GM19023 (cell line): ENCODE data around the gene GYS2.
"Not testable (repeated sequence)": the region's sequence is repeated elsewhere in the genome, so short reads cannot be mapped to it uniquely, and the experiment has no call there.

Experiments
- ATAC-seq: cut with Tn5 transposase; IDR thresholded peaks from one replicate; pipeline ENCODE4 v1.9.1; 2021; ENCODE audit warnings: mild to moderate bottlenecking, moderate library complexity; ENCODE audit not compliant: unreplicated experiment

The GYS2 gene

DNA sequence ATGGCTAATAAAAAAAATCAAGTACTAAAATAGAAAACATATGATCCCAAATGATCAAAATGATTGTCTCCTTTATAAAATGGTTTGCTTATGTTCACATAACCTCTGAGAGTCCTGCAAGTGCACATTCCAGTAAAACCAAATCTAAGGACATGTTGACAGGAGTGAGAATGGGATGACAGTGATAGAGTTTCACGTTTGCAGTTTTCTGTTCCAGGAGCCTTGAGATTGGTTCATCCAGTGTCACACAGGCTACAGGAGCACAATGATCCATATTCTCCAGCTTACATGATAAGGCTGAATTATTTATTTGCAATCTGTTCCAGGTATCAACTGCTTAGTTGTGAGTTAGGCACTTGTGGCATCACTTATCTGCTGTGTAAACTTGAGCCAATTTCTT is 1.5 kb upstream of the GYS2 start:
- no peak for ATAC-seq

DNA sequence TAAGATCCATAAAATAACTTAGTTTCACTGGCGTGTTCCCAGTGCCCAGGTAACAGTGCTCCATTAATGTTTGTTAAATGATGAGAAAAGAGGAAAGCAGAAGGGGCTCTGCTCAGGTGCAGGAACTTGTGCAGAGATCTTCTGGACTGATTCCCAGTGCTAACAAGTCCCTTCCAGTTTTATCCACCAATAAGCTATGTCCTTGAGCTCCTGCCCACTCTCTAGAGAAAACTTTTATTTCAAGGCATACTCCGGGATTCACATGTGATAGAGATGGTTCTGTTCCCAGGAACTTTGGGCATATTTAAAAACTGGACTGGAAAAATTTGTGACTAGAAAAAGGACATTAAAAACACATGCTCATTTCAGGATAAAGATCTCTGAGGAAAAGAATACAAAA is 1.9 kb downstream of the GYS2 start:
- no peak for ATAC-seq

DNA sequence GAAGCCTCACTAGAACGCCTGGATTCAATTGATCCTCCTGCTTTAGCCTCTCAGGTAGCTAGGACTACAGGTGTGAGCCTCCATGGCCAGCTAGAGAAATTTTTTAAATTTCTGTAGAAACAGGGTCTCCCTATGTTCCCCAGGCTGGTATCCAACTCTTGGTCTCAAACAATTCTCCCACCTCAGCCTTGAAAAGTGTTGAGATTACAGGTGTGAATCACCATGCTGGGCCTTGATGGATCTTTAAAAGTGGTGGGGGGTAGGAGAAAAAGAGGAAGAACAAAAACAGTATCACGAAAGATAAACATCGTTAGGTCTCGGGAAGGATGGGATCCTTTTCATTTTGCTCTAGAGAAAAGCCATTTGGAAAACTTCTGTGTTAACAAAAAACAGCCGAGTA is 4.5 kb downstream of the GYS2 start:
- ATAC-seq, result no peak

DNA sequence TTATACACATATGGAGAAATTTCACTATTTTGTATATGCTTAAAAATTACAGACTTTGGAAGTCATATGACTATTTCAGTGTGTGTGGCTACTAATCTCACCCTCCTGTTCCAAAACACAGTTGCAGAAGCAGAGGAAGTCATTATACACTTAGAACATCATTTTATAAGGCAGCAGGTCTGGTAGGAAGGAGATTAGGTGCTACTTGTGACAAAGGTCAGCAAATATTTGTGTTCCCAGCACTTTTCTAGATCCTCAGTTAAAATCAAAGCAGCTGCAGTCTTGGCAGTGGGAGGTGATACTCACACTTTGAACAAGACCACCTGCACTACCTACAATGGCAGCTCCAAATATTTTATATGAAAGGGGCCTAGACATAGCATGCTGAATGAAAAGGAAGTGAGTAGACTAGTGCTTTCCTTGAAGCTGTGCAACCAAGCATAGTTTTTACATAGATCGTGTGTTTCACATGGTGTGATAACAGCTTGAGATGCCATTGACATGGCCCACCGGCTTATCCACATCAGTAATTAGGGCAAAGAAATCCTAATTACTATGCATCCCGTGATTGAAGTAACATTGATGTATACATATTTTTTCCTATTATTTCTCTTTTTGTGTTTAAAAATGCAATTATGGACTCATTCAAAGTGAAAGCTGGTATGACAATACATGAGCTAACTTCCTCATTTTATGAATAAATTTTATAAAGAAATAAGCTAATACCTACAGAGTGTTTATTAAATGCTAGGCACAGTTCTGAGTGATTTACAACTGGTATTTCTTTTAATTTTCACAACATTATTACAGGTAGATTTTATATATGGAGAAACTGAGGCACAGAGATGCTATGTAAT is 5.3 kb downstream of the GYS2 start:
- ATAC-seq, result no peak

DNA sequence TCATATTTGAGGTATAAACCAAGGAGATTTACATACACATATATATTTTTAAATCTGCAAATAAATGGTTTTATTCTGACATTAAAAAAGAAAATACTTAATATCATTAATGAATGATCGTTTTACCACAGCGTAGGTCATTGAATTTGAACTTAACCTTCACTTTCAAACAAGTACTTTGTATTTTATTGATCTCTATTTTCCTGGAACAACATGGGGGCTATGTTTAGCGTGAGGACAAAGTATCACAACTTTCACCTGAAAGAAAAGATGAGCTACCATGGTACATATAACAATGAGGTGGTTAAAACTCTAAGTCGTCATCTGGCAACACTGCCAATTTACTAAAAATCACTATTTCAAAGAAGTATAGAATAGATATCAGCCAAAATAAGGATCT is 6.0 kb downstream of the GYS2 start:
- ATAC-seq, result no peak

DNA sequence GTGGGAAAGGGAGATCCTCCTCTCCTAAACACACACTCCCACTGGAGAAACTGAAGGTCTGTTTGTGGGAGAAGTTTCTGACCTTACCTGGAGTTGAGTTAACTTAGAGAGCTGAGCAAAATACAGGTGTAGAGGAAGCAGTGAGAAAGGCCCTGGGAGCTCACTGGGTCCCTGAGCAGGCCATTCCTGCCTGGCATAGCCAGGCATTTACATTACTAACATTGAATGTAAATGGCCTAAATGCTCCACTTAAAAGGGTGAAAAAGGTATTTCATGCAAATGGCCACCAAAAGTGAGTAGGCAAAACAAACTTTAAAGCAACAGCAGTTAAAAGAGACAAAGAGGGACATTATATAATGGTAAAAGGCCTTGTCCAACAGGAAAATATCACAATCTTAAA is 9.3 kb downstream of the GYS2 start:
- not testable (repeated sequence) for ATAC-seq

DNA sequence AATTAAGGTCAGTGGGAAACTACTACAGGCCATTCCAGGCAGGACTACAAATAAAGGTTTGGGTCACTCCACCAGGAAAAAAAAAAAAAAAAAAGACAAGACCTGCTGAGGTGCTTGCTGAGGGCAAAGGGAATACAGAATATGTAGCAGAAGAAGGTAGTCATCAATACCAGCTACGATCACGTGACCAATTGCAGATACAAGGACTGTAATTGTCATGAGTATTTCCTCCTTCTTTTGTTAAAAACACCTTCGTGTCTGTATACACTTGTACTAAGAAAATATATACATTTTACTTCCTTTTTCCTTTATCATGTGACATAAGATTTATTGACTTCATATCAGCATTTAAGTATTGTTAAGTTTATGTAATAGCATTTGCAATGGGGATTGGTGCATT is 19.2 kb downstream of the GYS2 start:
- no peak for ATAC-seq

DNA sequence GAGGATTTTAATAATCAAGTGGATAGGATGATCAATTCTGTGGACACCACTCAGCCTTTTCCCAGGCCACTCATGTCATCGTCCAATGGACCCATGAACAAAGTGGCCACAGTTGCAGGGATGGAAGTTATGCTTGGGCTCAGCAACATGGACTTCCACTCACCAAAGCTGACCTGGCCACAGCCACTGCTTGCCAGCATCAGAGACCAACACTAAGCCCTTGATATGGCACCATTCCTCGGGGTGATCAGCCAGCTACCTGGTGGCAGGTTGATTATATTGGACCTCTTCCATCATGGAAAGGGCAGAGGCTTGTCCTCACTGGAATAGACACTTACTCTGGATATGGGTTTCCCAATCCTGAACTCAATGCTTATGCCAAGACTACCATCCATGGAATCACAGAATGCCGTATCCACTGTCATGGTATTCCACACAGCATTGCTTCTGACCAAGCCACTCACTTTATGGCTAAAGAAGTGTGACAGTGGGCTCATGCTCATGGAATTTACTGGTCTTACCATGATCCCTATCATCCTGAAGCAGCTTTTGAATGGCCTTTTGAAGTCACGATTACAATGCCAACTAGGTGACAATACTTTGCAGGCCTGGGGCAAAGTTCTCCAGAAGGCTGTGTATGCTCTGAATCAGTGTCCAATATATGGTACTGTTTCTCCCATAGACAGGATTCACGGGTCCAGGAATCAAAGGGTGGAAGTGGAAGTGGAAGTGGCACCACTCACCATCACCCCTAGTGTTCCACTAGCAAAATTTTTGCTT is 20.1 kb downstream of the GYS2 start:
- not testable (repeated sequence) for ATAC-seq

DNA sequence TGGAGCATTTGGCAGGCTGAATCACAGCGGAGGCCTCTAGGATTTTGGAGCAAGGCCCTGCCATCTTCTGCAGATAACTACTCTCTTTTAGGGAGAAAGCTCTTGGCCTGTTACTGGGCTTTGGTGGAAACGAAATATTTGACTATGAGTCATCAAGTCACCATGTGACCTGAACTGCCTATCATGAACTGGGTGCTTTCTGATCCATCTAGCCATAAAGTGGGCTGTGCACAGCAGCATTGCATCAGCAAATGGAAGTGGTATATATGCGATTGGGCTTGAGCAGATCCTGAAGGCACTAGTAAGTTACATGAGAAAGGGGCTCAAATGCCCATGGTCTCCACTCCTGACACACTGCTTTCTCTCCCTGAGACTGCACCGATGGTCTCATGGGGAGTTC is 21.1 kb downstream of the GYS2 start:
- ATAC-seq, result no peak

DNA sequence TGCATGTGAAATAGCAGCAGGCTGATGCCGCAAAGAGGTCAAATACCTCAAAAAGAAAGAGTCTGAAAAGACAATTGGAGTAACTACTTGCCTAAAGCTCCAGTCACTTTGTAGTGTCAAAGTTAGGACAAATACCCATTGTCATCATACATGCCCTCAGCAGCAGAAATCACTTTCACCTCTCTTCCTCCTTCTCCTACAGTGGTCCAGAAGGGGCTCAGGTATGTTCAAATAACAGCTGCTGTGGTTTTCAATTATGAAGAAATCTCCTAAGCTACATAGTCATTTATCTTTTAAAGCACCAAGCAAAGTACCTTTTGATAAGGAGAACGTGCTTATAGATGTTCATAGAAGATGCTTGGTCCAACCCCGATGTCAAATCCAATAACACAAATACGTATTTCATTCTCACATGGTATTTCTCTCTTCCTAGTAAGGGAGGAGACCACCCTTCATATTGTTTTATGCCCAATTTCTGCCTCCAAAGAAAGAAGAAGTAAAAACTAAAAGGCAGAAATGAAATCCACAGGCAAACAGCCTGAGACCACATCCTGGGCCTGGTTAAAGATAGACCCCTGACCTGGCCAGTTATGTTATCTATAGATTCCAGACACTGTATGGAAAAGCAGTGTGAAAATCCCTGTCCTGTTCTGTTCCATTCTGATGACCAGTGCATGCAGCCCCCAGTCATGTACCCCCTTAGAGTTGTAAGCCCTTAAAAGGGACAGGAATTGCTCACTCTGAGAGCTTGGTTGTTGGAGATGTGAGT is 23.7 kb downstream of the GYS2 start:
- ATAC-seq, result no peak

DNA sequence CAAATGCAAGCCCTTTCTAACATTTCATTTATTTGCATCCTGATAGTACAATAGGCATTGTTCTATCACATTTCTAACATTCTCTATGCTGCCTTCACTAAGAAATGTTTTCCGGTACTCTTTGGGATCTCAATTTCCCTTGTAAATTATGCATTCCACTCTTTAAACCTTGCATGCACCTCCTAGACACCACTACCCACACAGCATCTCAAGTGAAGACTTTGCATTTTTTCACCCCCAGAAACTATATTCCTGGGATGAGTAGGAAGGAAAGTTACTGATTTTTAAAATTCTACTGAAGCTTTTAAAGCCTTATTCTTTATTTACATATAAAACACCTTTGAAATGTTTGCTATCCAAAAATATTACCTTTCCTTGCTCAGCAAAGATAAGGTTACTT is 27.1 kb downstream of the GYS2 start:
- no peak for ATAC-seq

DNA sequence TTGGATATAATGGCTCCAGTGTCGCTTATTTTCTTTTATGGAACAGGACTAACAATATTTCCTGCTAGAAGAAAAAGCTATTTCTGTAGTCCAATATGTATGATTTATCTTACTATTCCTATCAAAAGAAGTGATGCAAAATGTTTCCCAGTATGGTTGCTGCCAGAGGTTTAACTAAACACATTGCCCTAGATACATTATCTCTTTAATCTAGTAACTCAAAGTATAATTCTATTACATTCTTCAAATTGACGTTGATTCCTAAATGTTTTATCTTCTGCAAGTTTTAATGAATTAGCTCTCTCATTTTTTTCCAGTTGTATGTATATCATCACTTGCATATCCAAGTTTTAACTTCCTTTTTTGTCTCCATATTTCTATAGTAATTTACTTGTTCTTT is 28.2 kb downstream of the GYS2 start:
- no peak for ATAC-seq

DNA sequence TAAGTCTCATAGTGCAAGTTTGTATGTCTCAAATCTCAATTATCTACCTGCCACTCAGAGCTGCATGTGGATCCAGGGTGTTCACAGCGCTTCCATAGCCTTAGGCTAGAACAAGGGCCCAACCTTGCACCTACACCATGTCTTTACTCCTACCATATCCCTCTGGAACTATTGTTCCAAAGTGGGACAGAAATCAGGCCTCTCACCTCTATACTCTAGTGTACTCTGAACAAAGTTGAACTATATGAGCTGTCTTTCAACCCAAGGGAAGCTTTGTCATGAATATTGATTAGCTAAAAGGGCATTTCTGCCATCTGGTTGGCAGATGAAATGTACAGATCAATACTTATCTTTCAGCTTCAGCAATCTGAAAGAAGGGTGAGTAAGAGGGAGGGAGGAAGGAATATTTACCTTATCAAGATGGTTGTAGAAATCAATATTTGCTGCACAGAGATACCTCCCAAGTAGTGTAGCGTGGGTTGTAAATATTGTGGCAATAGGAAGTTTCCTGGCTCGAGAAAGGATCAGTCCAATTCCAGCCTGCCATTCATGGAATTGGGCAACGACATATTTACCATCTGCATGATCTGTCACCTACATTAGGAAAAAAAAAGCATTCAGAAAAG is 30.8 kb downstream of the GYS2 start:
- no peak for ATAC-seq

DNA sequence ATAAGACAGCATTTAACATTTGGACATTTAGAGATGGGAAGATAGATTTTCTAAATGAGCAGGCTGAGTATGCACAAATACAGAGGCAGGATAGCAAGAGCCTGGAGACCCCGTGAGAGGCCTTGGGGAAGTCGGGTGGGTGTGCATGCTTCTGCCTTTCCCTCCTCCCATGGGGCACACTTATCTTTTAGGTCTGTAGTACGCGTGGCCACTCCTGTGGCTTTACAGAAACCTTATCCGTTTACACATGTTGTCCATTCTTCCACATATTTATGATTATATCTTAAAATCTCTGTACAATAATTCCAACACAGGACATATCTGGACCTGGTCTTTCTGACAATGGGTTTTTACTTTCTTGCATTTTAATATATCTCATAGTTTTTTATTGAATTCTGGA is 33.6 kb downstream of the GYS2 start:
- ATAC-seq, result no peak

DNA sequence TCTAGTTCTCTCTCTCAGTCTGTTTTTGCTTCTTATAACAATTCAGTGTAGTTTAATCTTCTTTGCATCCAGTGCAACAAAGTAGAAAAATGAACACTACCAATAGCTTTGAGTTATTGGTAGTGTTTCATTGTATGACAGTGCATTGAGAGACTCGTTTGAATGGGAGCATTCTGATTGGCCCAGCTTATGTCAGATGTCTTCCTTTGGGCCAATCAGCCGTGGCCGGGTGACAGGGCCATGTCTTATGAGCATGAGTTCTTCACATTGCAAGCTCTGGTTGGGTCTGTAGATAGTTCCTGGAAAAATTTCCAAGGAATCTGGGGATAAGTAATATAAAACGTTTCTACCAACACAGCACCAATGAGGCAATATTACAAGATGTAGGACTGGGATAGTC is 36.5 kb downstream of the GYS2 start:
- ATAC-seq, result no peak

DNA sequence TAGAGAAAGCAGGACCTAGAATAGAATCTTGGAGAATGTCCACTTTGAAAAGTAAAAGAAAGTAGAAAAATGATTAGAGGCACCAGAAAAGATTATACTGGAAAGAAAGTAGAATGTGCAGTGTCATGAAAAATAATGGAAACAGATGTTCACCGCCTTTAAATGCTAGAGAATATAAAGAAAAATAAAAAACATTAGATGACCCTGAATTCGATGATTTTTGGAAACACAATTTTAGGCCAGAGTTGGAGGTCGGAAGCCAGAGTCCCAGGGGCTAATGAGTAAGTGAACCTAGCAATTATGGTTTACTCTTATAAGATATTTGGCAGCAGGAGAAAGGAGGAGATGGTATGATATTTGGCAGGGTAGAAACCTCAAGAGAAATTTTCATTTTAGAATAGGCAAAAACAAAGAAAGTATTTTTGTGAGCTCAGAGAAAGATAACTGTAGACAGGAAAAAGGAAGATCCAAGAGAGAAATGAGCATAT is 37.7 kb downstream of the GYS2 start:
- ATAC-seq, result no peak

DNA sequence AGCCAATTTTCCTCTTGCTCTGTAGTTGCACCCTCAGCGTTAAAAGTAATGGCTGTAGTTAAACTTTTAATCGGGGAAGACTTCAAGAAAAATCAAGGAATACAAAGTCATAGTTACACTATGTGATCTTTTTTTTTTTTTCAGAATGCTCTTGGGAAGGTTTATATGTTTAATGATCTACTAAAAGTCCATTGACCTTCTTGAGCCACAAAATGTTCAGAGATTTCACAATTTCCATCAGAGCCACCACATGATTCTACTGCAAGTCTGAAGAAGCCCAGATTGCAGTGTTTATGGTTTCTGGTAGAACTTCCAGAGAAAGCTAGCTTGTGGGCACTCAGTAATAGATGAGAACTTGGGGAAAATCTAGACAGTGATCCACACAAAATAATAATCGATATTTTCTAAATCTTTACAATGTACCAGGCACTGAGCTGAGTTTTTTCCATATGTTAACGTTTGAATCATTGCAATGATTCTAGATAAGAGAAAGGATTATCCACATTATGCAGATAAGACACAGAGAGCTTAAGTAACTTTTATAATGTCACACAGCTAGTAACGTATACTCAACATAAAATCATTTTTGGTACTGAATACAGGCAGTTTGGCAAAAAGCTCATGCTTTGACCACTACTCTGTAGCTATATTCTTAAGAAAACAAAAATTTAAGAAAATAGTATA is 38.3 kb downstream of the GYS2 start:
- no peak for ATAC-seq

DNA sequence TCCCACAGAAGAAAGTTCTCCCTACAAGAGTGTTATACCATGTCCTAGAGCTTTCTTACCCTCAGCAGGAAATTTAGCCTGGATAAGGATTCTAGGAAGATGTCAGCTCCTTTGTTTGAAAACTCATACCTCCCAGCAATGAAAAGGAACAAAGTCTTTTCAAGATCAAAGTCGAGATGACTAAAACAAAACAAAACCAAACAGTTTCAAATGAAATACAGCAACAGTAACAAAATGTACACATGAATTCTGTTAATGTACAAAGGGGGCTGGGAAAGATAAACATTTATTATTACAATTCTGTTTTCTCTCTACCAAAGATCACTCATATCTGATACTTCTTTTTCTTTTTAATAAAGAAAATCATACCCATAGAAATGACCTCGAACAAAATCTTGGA is 41.8 kb downstream of the GYS2 start:
- no peak for ATAC-seq

DNA sequence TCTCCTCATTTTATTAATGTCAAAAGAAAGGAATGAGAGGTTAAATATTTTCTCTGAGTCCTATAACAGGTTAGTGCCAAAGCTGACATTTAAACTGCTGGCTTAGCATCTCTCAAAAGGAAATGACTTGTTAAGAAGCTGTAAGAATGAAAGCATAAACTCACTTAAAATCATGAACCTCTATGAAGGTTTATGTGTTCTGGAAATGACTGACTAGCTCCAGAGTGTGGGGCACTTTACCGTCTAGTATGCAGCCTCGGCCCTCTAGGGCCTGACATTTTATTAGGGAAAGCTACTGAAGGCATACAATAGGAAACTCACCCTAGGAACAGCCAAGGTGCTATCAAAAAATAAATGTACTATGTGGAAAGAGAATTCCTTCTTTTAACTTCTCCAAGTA is 43.5 kb downstream of the GYS2 start:
- no peak for ATAC-seq

DNA sequence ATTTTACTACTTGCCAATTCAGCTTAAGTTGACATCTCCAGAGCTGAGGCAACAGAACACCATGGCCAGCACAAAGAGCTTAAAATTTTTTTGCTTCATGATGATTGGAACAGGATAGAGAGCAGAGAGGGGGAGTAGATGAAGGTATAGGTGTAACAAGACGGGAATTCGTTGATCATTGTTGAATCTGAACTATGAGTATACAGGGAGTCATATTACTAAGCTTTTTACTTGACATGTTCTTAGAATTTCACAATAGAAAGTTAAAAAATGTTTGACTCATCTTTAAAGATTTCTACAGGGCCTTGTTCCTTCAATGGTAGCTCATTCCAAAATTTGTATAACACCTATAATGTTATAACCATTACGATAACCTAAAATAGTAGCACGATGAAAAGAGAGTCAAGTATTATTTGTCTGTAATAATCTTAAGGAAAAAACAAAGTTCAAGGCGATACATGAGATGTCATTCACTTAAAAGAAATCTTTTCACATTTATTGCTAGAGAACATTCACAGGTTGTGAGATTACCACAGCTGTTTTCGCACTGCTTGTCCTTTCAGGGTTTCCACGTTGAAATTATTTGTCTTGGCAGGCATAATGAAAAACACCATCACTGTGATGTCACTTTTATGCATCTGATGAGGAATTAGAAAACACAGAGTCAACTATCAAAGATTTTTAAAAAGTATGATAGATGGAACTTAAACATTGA is 44.6 kb downstream of the GYS2 start:
- ATAC-seq, result no peak
